H1 (cell line): ENCODE measurements around the gene NTRK2. TPM values are rescaled to one million over a fixed set of nuclear protein-coding genes. Genes with fewer than 3 reads are reported as not detected.

Experiments
- CTCF ChIA-PET: fragments of 300-600 bp; sonication (Branson Sonifier 250); formaldehyde crosslinking; loops from one replicate; lab custom pipeline; 2021; ENCODE audit not compliant: partially characterized antibody; lab: Charles Lee
- POLR2A ChIA-PET: fragments of 300-600 bp; sonication (Branson Sonifier 250); formaldehyde crosslinking; loops from one replicate; lab custom pipeline; 2021; ENCODE audit warnings: inconsistent platforms; ENCODE audit not compliant: partially characterized antibody; lab: Charles Lee
- DNase-seq, 2 experiments: peaks; one replicate each; pipeline versions ENCODE4 v3.0.0 to v3.0.0-alpha.2; 2010 to 2022; ENCODE audit warnings: low spot score in 2 of 2, low read depth in 1 of 2, mixed read lengths in 1 of 2
- FAIRE-seq: peaks from 2 replicates; lab custom pipeline; 2011; peaks lifted over from hg19 to GRCh38; lab: Jason Lieb, UNC
- H2AFZ ChIP-seq: 2 replicates; pipeline ENCODE4 v1.8.1; 2012; ENCODE audit warnings: low read length, inconsistent platforms
- H2AK5ac ChIP-seq: 2 replicates; pipeline ENCODE4 v1.6.1; 2013; ENCODE audit warnings: low read depth, low read length
- H2BK120ac ChIP-seq: replicated peaks from 2 replicates; pipeline ENCODE3; 2013; ENCODE audit warnings: low read depth, low read length, inconsistent platforms
- H2BK12ac ChIP-seq: 2 replicates; pipeline ENCODE4 v1.6.1; 2013; ENCODE audit warnings: low read depth, low read length
- H2BK15ac ChIP-seq: 2 replicates; pipeline ENCODE4 v1.6.1; 2013; ENCODE audit warnings: low read length
- H2BK20ac ChIP-seq: 2 replicates; pipeline ENCODE4 v1.6.1; 2013; ENCODE audit warnings: low read length
- H2BK5ac ChIP-seq: 2 replicates; pipeline ENCODE4 v1.6.1; 2013; ENCODE audit warnings: low read depth, low read length
- H3K14ac ChIP-seq: 2 replicates; pipeline ENCODE4 v1.6.1; 2013; ENCODE audit warnings: inconsistent platforms; ENCODE audit not compliant: insufficient read length
- H3K18ac ChIP-seq: 2 replicates; pipeline ENCODE4 v1.6.1; 2013; ENCODE audit warnings: low read length; ENCODE audit errors: extremely low read depth
- H3K23ac ChIP-seq: 2 replicates; pipeline ENCODE4 v1.6.1; 2013; ENCODE audit warnings: inconsistent platforms; ENCODE audit not compliant: insufficient read length
- H3K23me2 ChIP-seq: 2 replicates; pipeline ENCODE4 v1.6.1; 2013; ENCODE audit warnings: low read depth, low read length
- H3K27ac ChIP-seq: 2 replicates; pipeline ENCODE4 v1.6.1; 2011; ENCODE audit warnings: low read depth, low read length, inconsistent platforms
- H3K27me3 ChIP-seq, 4 experiments: replicated peaks in 1 of 4; 1 replicate in 1 of 4; 2 replicates in 3 of 4; pipeline versions ENCODE4 v1.6.1 to v1.8.1; 2011 to 2013; ENCODE audit warnings: low read length in 3 of 4, mild to moderate bottlenecking in 3 of 4, inconsistent platforms in 2 of 4, mixed read lengths in 2 of 4, moderate library complexity in 1 of 4; ENCODE audit not compliant: control insufficient read depth in 3 of 4, insufficient read depth in 3 of 4; ENCODE audit errors: extremely low read depth in 1 of 4
- H3K36me3 ChIP-seq, 4 experiments: 2 replicates each; pipeline versions ENCODE4 v1.6.1 to v1.8.1; 2011 to 2013; ENCODE audit warnings: mild to moderate bottlenecking in 4 of 4, low read length in 3 of 4, moderate library complexity in 2 of 4, control low read depth in 1 of 4, inconsistent platforms in 1 of 4; ENCODE audit not compliant: insufficient read depth in 4 of 4, control insufficient read depth in 2 of 4
- H3K4ac ChIP-seq: replicated peaks from 2 replicates; pipeline ENCODE3; 2013; ENCODE audit warnings: low read length, low read depth, mixed read lengths, inconsistent platforms; ENCODE audit not compliant: insufficient read length
- H3K4me1 ChIP-seq, 4 experiments: replicated peaks in 1 of 4; 1 replicate in 1 of 4; 2 replicates in 3 of 4; pipeline versions ENCODE4 v1.6.1 to v1.8.1; 2011 to 2013; ENCODE audit warnings: low read length in 3 of 4, inconsistent platforms in 2 of 4, mixed read lengths in 1 of 4; ENCODE audit not compliant: insufficient read depth in 4 of 4, control insufficient read depth in 3 of 4
- H3K4me2 ChIP-seq, 2 experiments: 2 replicates each; pipeline versions ENCODE4 v1.6.1 to v1.8.1; 2011 to 2013; ENCODE audit warnings: low read depth in 2 of 2, low read length in 2 of 2, control low read depth in 1 of 2, inconsistent platforms in 1 of 2, mild to moderate bottlenecking in 1 of 2; ENCODE audit not compliant: insufficient read depth in 1 of 2
- H3K4me3 ChIP-seq, 4 experiments: fragments of 200-600, 300-600 bp in 1 of 4; sonication (generic), shearing (Covaris generic), sonication (Bioruptor Twin) in 1 of 4; 2 replicates each; pipeline versions ENCODE4 v1.5.1 to v1.8.1; 2011 to 2016; ENCODE audit warnings: low read length in 4 of 4, low read depth in 3 of 4, control low read depth in 2 of 4, inconsistent platforms in 2 of 4, mild to moderate bottlenecking in 2 of 4, mixed read lengths in 1 of 4, moderate library complexity in 1 of 4; ENCODE audit not compliant: insufficient read depth in 2 of 4; ENCODE audit errors: extremely low read depth in 1 of 4
- H3K56ac ChIP-seq: replicated peaks from 2 replicates; pipeline ENCODE3; 2013; ENCODE audit warnings: low read depth, mild to moderate bottlenecking, mixed read lengths, low read length, inconsistent platforms; ENCODE audit not compliant: insufficient read length
- H3K79me1 ChIP-seq: 2 replicates; pipeline ENCODE4 v1.6.1; 2013; ENCODE audit warnings: low read depth, low read length, control low read depth
- H3K79me2 ChIP-seq, 2 experiments: 2 replicates each; pipeline versions ENCODE4 v1.6.1 to v1.8.1; 2012 to 2013; ENCODE audit warnings: low read length in 2 of 2, mild to moderate bottlenecking in 2 of 2, inconsistent platforms in 1 of 2; ENCODE audit not compliant: insufficient read depth in 2 of 2, control insufficient read depth in 1 of 2
- H3K9ac ChIP-seq, 4 experiments: replicated peaks in 1 of 4; 1 replicate in 1 of 4; 2 replicates in 3 of 4; pipeline versions ENCODE4 v1.6.1 to v1.8.1; 2011 to 2013; ENCODE audit warnings: low read depth in 3 of 4, low read length in 3 of 4, control low read depth in 2 of 4, mild to moderate bottlenecking in 2 of 4, moderate library complexity in 2 of 4, inconsistent platforms in 1 of 4; ENCODE audit errors: extremely low read depth in 1 of 4
- H3K9me3 ChIP-seq, 2 experiments: 2 replicates each; pipeline versions ENCODE4 v1.6.1 to v1.8.1; 2012 to 2013; ENCODE audit warnings: mild to moderate bottlenecking in 2 of 2, moderate library complexity in 2 of 2, control low read depth in 1 of 2, inconsistent platforms in 1 of 2, low read depth in 1 of 2, low read length in 1 of 2, mixed read lengths in 1 of 2; ENCODE audit not compliant: insufficient read depth in 2 of 2
- H4K20me1 ChIP-seq, 2 experiments: replicated peaks in 1 of 2; 2 replicates each; pipeline versions ENCODE3 to v1.8.1; 2011 to 2013; ENCODE audit warnings: inconsistent platforms in 2 of 2, low read length in 2 of 2, mild to moderate bottlenecking in 1 of 2; ENCODE audit not compliant: insufficient read depth in 2 of 2, control insufficient read depth in 1 of 2
- H4K5ac ChIP-seq: 2 replicates; pipeline ENCODE4 v1.6.1; 2013; ENCODE audit warnings: low read length, low read depth, mixed read lengths, inconsistent platforms; ENCODE audit not compliant: insufficient read length
- H4K8ac ChIP-seq: 2 replicates; pipeline ENCODE4 v1.8.0; 2013; ENCODE audit warnings: mild to moderate bottlenecking, moderate library complexity, low read length, inconsistent platforms; ENCODE audit not compliant: insufficient read depth; ENCODE audit errors: extremely low read depth
- H4K91ac ChIP-seq: replicated peaks from 2 replicates; pipeline ENCODE3; 2013; ENCODE audit warnings: low read length, mixed read lengths, inconsistent platforms; ENCODE audit not compliant: insufficient read length
- CBX8 ChIP-seq: fragments of 300-800, 300-1000 bp; sonication (generic); IDR thresholded peaks from 2 replicates; pipeline ENCODE4 v1.7.1; 2016; ENCODE audit warnings: low read depth, low read length, borderline replicate concordance
- CHD1 ChIP-seq: IDR thresholded peaks from 2 replicates; pipeline ENCODE4 v1.6.1; 2012; ENCODE audit warnings: low read depth, low read length, improper control_type of control experiment
- E2F6 ChIP-seq: IDR thresholded peaks from 2 replicates; pipeline ENCODE4 v1.6.1; 2012; ENCODE audit warnings: inconsistent platforms
- EZH2 ChIP-seq: fragments of 200-600 bp; sonication (generic); IDR thresholded peaks from 2 replicates; pipeline ENCODE4 v1.7.1; 2012; ENCODE audit warnings: low read depth, mild to moderate bottlenecking, moderate library complexity, low read length, inconsistent platforms; ENCODE audit not compliant: severe bottlenecking
- GABPA ChIP-seq: IDR thresholded peaks from 2 replicates; pipeline ENCODE4 v1.6.1; 2011; ENCODE audit warnings: mild to moderate bottlenecking, low read length, moderate library complexity, borderline replicate concordance; ENCODE audit not compliant: insufficient read depth
- HDAC6 ChIP-seq: IDR thresholded peaks from one replicate; pipeline ENCODE4 v1.7.1; 2012; ENCODE audit warnings: low read depth, mild to moderate bottlenecking, inconsistent platforms, low read length, moderate library complexity
- JUN ChIP-seq: IDR thresholded peaks from 2 replicates; pipeline ENCODE4 v1.6.1; 2011; ENCODE audit warnings: low read depth, mild to moderate bottlenecking, improper control_type of control experiment, low read length
- MAFK ChIP-seq: IDR thresholded peaks from 2 replicates; pipeline ENCODE4 v1.6.1; 2012; ENCODE audit warnings: low read depth, mild to moderate bottlenecking, improper control_type of control experiment, low read length
- POLR2A ChIP-seq, 2 experiments: IDR thresholded peaks; 1 replicate in 1 of 2; 2 replicates in 1 of 2; pipeline ENCODE4 v1.6.1; 2011; ENCODE audit warnings: low read depth in 2 of 2, low read length in 2 of 2, mild to moderate bottlenecking in 2 of 2; ENCODE audit errors: control extremely low read depth in 1 of 2
- POLR2AphosphoS5 ChIP-seq: IDR thresholded peaks from 2 replicates; pipeline ENCODE4 v1.6.1; 2011; ENCODE audit warnings: low read depth, low read length
- RAD21 ChIP-seq, 2 experiments: IDR thresholded peaks in 1 of 2; conservative IDR thresholded peaks in 1 of 2; 2 replicates each; pipeline ENCODE4 v1.6.1; 2011; ENCODE audit warnings: low read depth in 2 of 2, low read length in 2 of 2, improper control_type of control experiment in 1 of 2, inconsistent platforms in 1 of 2, mild to moderate bottlenecking in 1 of 2, moderate library complexity in 1 of 2
- TBP ChIP-seq: IDR thresholded peaks from 2 replicates; pipeline ENCODE4 v1.6.1; 2011; ENCODE audit warnings: low read depth, low read length, improper control_type of control experiment
- TEAD4 ChIP-seq: IDR thresholded peaks from 2 replicates; pipeline ENCODE4 v1.6.1; 2012; ENCODE audit warnings: low read depth, low read length, inconsistent platforms, mixed read lengths
- YY1 ChIP-seq: IDR thresholded peaks from 2 replicates; pipeline ENCODE4 v1.6.1; 2011; ENCODE audit warnings: low read depth, mild to moderate bottlenecking, low read length
- ZNF274 ChIP-seq: IDR thresholded peaks from 2 replicates; pipeline ENCODE4 v1.7.0; 2012; ENCODE audit warnings: low read length, borderline replicate concordance; ENCODE audit errors: extremely low read depth
- WGBS, 2 experiments: shearing (Covaris generic) in 1 of 2; methylation state at CpG; one replicate each; pipeline versions ENCODE4 v1.1.6 to v1.1.7; 2013 to 2015; ENCODE audit warnings: low lambda C conversion rate in 2 of 2, mixed read lengths in 2 of 2, inconsistent platforms in 1 of 2, low coverage in 1 of 2, missing lambda C conversion rate in 1 of 2; ENCODE audit not compliant: insufficient replicate concordance in 2 of 2, insufficient coverage in 1 of 2, insufficient read length in 1 of 2; ENCODE audit errors: extremely low coverage in 1 of 2, missing lambda C conversion rate in 1 of 2; 5-methylcytosine and 5-hydroxymethylcytosine counted together
- polyA plus RNA-seq, 7 experiments: library from polyadenylated mRNA; depleted of rRNA in 3 of 7; stranded (reverse) in 5 of 7; unstranded in 2 of 7; fragments of >200 nt in 5 of 7; fragments of 200-250 nt in 2 of 7; gene quantifications; 1 replicate in 5 of 7; 2 replicates in 1 of 7; 4 replicates in 1 of 7; pipeline versions ENCODE4 v1.2.1 to v1.2.3, GENCODE V29; 2011 to 2013; ENCODE audit warnings: missing spikeins in 2 of 7, mixed read lengths in 2 of 7
- total RNA-seq: library from RNA; stranded (reverse); fragmentation: NEBNext Ultra II Directional; extraction: Animal tissue kit (Norgen Biotek cat#: 25700); gene quantifications from 2 replicates; pipeline ENCODE4 v1.2.1, GENCODE V29; 2021

Gene NTRK2
- total and polyA plus RNA-seq, 2 of the 8 experiments (the other 6 are each of a cell fraction or from before 2014, with no cell fraction given), result 0.03 to 0.04 TPM

DNA sequence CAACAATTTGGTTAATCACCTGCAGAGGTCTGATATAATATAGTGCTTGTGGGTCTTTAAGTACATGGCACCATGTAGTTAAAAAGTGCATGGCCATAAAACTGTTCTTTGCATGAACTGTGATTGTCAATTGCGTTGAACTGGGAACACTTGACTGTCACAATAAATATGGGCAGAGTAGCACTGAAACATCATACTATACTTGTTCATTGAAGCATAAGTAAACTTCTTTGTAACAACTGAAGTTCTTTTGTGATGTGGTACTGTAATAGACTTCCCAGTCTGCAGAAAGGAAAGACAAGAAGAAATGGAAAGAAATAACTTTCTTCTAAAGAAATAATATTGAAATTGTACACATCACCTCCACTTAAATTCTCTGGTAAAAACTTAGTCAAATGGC is 9.8 kb upstream of the NTRK2 start:
- no peak overlapping the region for H3K4me2 ChIP-seq
- no peaks in the 10 kb centered on the region for H3K79me1 ChIP-seq
- no peak overlapping the region for H3K23ac ChIP-seq
- H3K27ac ChIP-seq, result no peak overlapping the region
- no peak overlapping the region for H2BK12ac ChIP-seq
- H3K79me2 ChIP-seq, result no peaks in the 10 kb centered on the region
- no peak overlapping the region for H3K56ac ChIP-seq
- H2BK5ac ChIP-seq, result no peak overlapping the region
- H2BK120ac ChIP-seq, result no peak overlapping the region
- no peak overlapping the region for H2AK5ac ChIP-seq
- H4K5ac ChIP-seq, result no peak overlapping the region
- no peaks in the 10 kb centered on the region for H3K4me1 ChIP-seq
- no peak overlapping the region for H2BK20ac ChIP-seq
- TF ChIP-seq ZNF274 (no peak), JUN (no peak), E2F6 (no peak), CBX8 (no peak), POLR2A (IDR thresholded peaks at IDR 0.05; ENCODE audit: control extremely low read depth in 1 of 2, low read depth in 2 of 2, low read length in 2 of 2) (no peak), POLR2AphosphoS5 (no peak), EZH2 (no peak), HDAC6 (no peak), TEAD4 (no peak), GABPA (no peak), RAD21 (IDR thresholded peaks at IDR 0.05 in 1 of 2, conservative IDR thresholded peaks at IDR 0.05 in 1 of 2; ENCODE audit: low read depth in 2 of 2, low read length in 2 of 2) (no peak), YY1 (no peak), TBP (no peak), MAFK (no peak), CHD1 (no peak)
- DNase-seq, result no peak
- H4K8ac ChIP-seq, result no peak overlapping the region
- ChIA-PET POLR2A (no interaction called here), CTCF (interaction anchor here (1.3 kb wide), 1 partner anchor 8 kb away, joined by 7 read pairs; no protein-coding TSS in a partner anchor)
- H3K27me3 ChIP-seq, result no peaks in the 10 kb centered on the region
- H3K14ac ChIP-seq, result no peak overlapping the region
- H3K4me3 ChIP-seq, result no peak overlapping the region
- no peak overlapping the region for H3K9ac ChIP-seq
- H2AFZ ChIP-seq, result no peak overlapping the region
- no peaks in the 10 kb centered on the region for H3K36me3 ChIP-seq
- FAIRE-seq, result no peak
- WGBS, 2 experiments, result 87% methylated on average over 1 of the region's 1 CpG; no CpG with 5 or more reads in 1 of the 2 experiments
- no peaks in the 10 kb centered on the region for H3K23me2 ChIP-seq
- H3K9me3 ChIP-seq, result peaks cover 4 to 5% of the 10 kb centered on the region in 2 experiments; a peak in 1 of 4 replicates
- no peak overlapping the region for H2BK15ac ChIP-seq
- H4K91ac ChIP-seq, result no peak overlapping the region
- H3K4ac ChIP-seq, result no peak overlapping the region
- no peak overlapping the region for H3K18ac ChIP-seq
- no peaks in the 10 kb centered on the region for H4K20me1 ChIP-seq
